ENCODE results near the gene PSPN.
A peak's percentile ranks its signal among the peaks of the same experiment; 100 is the strongest.
"Not testable (repeated sequence)": the region's sequence is repeated elsewhere in the genome, so short reads cannot be mapped to it uniquely, and the experiment has no call there.

The PSPN gene

GRCh38 chr19:6373813-6374108 lies 2.0 kb downstream of the PSPN start:
- no peak for DNase-seq (ENCODE audit: low read depth in 2 of 3, low spot score in 2 of 3)

- DNase-seq (ENCODE audit: low read depth in 2 of 3, low spot score in 2 of 3), result peak; percentile 94 to 98 (median 97)
Measured at GRCh38 chr19:6373096-6373812, 2.5 kb downstream of the PSPN start.

DNA sequence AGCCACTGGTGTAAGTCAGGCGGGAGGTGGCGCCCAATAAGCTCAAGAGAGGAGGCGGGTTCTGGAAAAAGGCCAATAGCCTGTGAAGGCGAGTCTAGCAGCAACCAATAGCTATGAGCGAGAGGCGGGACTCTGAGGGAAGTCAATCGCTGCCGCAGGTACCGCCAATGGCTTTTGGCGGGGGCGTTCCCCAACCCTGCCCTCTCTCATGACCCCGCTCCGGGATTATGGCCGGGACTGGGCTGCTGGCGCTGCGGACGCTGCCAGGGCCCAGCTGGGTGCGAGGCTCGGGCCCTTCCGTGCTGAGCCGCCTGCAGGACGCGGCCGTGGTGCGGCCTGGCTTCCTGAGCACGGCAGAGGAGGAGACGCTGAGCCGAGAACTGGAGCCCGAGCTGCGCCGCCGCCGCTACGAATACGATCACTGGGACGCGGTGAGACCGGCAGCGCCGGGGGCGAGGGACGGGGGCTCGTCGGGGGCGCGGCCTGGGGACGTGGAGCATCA lies 3.1 kb downstream of the PSPN start, which contains the start of gene ALKBH7:
TSS of gene ALKBH7 (plus strand) at position 201 of the 502 bp plus-strand sequence. CDS start at position 228, 27 bp downstream.
- DNase-seq (ENCODE audit: low read depth in 2 of 3, low spot score in 2 of 3), result peak; percentile 78 to 86 (median 79)

- DNase-seq (ENCODE audit: low read depth in 2 of 3, low spot score in 2 of 3), result no peak
Measured at GRCh38 chr19:6364353-6364752, 11.4 kb downstream of the PSPN start.

GRCh38 chr19:6362351-6362801 lies 13.4 kb downstream of the PSPN start:
- DNase-seq (ENCODE audit: low read depth in 2 of 3, low spot score in 2 of 3), result no peak

- peak in 1 of 3 experiments; percentile 19 for DNase-seq (ENCODE audit: low read depth in 2 of 3, low spot score in 2 of 3)
Measured at GRCh38 chr19:6362027-6362350, 13.7 kb downstream of the PSPN start.

GRCh38 chr19:6360857-6361216 lies 14.9 kb downstream of the PSPN start:
- not testable (repeated sequence) for DNase-seq (ENCODE audit: low read depth in 2 of 3, low spot score in 2 of 3)

DNA sequence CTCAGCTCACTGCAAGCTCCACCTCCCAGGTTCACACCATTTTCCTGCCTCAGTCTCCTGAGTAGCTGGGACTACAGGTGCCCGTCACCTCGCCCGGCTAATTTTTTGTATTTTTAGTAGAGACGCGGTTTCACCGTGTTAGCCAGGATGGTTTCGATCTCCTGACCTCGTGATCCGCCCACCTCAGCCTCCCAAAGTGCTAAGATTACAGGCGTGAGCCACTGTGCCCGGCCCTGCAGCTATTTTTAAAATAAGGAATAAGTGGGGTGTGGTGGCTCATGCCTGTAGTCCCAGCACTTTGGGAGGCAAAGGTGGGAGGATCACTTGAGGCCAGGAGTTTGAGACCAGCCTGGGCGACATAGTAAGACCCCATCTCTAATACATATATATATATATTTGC lies 15.3 kb downstream of the PSPN start:
- not testable (repeated sequence) for DNase-seq (ENCODE audit: low read depth in 2 of 3, low spot score in 2 of 3)

- DNase-seq (ENCODE audit: low read depth in 2 of 3, low spot score in 2 of 3), result no peak
Measured at GRCh38 chr19:6359568-6360341, 16.0 kb downstream of the PSPN start.

DNA sequence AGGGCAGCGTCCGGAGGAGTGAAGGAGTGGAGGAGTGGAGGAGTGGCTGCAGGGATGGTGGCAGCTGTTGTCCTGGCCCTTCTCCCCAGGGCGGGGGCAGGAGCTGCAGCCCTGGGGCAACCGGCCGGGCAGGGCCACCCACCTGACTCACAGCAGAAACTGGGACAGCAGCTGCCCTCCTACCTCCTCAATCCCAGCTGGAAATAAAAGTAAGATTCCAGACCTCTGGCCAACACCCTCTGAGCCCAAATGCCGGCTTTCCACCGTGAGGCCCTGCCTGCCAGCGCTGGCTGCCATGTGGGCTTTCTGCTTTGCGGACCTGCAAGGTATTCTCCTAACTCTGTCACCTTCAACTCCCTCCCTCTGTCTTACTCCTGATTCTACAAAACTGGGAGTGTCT lies 17.7 kb downstream of the PSPN start:
- DNase-seq (ENCODE audit: low read depth in 2 of 3, low spot score in 2 of 3), result no peak

DNA sequence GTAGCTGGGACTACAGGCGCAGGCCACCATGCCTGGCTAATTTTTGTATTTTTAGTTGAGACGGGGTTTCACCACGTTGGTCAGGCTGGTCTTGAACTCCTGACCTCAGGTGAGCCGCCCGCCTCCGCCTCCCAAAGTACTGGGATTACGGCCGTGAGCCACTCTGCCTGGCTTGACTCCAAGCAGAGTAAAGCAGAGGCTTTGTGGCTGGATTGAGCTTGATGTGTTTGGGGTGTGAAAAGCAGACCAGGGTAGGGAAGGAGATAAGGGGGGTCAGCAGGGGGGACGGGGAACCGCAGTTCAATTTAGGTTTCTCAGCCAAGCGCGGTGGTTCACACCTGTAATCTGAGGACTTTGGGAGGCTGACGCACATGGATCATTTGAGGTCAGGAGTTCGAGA lies 18.6 kb downstream of the PSPN start:
- no peak for DNase-seq (ENCODE audit: low read depth in 2 of 3, low spot score in 2 of 3)

GRCh38 chr19:6355321-6356040 lies 20.3 kb downstream of the PSPN start:
- not testable (repeated sequence) for DNase-seq (ENCODE audit: low read depth in 2 of 3, low spot score in 2 of 3)

- no peak for DNase-seq (ENCODE audit: low read depth in 2 of 3, low spot score in 2 of 3)
Measured at GRCh38 chr19:6354098-6354674, 21.5 kb downstream of the PSPN start.

DNA sequence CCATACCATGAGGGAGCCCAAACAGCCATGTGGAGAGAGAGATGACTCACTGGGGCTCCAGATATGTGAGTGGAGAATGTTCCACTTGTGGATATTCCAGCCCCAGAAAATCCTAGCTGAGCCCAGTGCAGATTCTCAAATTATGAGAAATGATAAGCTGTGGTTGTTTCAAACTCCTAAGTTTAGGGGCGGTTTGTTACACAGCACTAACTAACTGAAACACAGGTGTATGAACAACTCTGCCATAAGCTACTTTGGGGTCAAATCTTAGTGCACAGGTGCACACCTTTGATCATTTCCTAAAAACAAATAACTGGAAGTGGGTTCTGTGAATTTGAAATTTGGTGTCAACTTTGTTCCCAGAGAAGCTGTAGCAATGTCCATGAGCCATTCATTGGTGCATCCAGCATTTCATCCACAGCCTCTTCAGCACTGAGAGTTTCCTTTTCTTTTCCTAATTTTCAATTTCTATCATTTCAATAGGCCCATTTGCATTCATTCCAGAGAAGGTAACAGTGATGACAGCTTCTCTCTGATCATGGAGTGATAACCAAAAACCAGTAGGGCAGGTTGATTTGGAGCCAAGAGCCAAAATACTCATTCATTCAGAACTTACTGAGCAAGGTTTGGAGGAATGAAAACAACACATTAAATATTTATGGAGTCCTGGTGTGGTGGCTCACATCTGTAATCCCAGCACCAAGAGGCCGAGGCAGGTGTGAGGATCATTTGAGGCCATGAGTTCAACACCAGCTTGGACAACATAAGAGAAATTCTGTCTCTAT lies 23.2 kb downstream of the PSPN start:
- DNase-seq (ENCODE audit: low read depth in 2 of 3, low spot score in 2 of 3), result no peak

GRCh38 chr19:6350688-6351087 lies 25.0 kb downstream of the PSPN start:
- DNase-seq (ENCODE audit: low read depth in 2 of 3, low spot score in 2 of 3), result no peak

GRCh38 chr19:6349271-6349670 lies 26.5 kb downstream of the PSPN start:
- DNase-seq (ENCODE audit: low read depth in 2 of 3, low spot score in 2 of 3), result not testable (repeated sequence)

DNA sequence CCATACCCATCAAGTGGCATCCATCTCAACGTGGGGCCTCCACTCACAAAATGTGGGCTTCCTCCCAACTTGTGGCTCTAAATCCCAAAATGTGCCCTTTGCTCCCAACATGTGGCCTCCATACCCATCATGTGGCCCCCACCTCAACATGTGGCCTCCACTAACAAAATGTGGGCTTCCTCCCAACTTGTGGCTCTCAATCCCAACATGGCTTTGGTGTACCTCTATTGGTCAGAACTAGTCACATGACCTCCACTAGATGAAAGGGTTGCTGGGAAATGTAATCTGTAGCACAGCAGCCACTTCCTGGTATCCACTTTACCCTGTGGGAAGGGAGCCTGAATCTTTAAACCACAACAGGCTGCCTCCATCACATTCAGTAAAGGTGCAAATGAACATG lies 32.3 kb downstream of the PSPN start:
- DNase-seq (ENCODE audit: low read depth in 2 of 3, low spot score in 2 of 3), result no peak

GRCh38 chr19:6340493-6341201 lies 35.1 kb downstream of the PSPN start:
- DNase-seq (ENCODE audit: low read depth in 2 of 3, low spot score in 2 of 3), result no peak

- no peak for DNase-seq (ENCODE audit: low read depth in 2 of 3, low spot score in 2 of 3)
Measured at GRCh38 chr19:6334490-6335285, 41.0 kb downstream of the PSPN start.

Measured in activated CD8-positive, alpha-beta memory T cell treated with anti-CD3 and anti-CD28 coated beads for 48 hours (primary cell).